Muscle layer of duodenum (tissue), 2 donors: ENCODE data around the gene DMRT1.
A peak's percentile ranks its signal among the peaks of the same experiment; 100 is the strongest.

Source experiments
- H3K27ac ChIP-seq: one replicate; pipeline ENCODE4 v1.7.0; 2013; ENCODE audit warnings: mild to moderate bottlenecking, low read length
- H3K27me3 ChIP-seq: one replicate; pipeline ENCODE4 v1.7.0; 2013; ENCODE audit warnings: low read depth, mild to moderate bottlenecking, control low read depth, low read length
- H3K36me3 ChIP-seq, 2 donors: one replicate each; pipeline ENCODE4 v1.7.0; 2013; ENCODE audit warnings: low read length in 2 of 2, control low read depth in 1 of 2, mild to moderate bottlenecking in 1 of 2; ENCODE audit not compliant: insufficient read depth in 2 of 2, control insufficient read depth in 1 of 2
- H3K4me1 ChIP-seq, 2 donors: one replicate each; pipeline ENCODE4 v1.7.0; 2013; ENCODE audit warnings: low read length in 2 of 2, mild to moderate bottlenecking in 2 of 2, control low read depth in 1 of 2, moderate library complexity in 1 of 2; ENCODE audit not compliant: insufficient read depth in 2 of 2, control insufficient read depth in 1 of 2
- H3K4me3 ChIP-seq, 2 donors: one replicate each; pipeline ENCODE4 v1.7.0; 2013; ENCODE audit warnings: low read length in 2 of 2, low read depth in 1 of 2, mild to moderate bottlenecking in 1 of 2
- H3K9me3 ChIP-seq, 2 donors: one replicate each; pipeline ENCODE4 v1.7.0; 2013; ENCODE audit warnings: low read length in 2 of 2, control low read depth in 1 of 2, mild to moderate bottlenecking in 1 of 2; ENCODE audit not compliant: control insufficient read depth in 1 of 2
- donor health status: healthy.

The DMRT1 gene

DNA sequence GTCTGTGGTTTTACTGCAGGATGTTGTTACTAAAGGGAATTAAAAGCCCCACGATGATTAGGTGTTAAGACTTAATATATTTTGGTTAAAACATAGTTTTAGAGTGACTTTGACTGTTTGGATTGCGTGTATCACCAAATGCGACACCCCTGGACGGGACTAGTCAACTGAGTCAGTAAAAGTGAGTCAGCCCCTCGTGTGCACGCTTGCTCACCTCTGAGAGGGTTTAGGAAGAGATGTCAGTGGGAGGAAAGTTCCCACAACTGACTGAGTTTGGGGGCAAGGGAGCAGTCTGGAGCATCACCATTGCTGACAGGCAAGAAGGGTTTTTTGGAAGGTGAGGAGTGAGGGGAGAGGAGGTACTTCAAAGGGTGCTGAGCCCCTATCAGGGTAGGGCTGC lies 120.5 kb downstream of the DMRT1 start:
- Histone ChIP-seq H3K27me3 (peaks cover 23% of the 10 kb centered on the region), H3K4me3 (no peak overlapping the region), H3K36me3 (no peaks in the 10 kb centered on the region), H3K9me3 (no peaks in the 10 kb centered on the region), H3K27ac (no peak overlapping the region), H3K4me1 (no peaks in the 10 kb centered on the region)

GRCh38 chr9:965497-965896 lies 124.0 kb downstream of the DMRT1 start:
- no peak overlapping the region for H3K27ac ChIP-seq
- H3K4me3 ChIP-seq, result no peak overlapping the region
- H3K4me1 ChIP-seq, result peaks cover 0 to 12% of the 10 kb centered on the region in 2 donors
- H3K36me3 ChIP-seq, result no peaks in the 10 kb centered on the region
- peaks cover 56% of the 10 kb centered on the region for H3K27me3 ChIP-seq
- H3K9me3 ChIP-seq, result no peaks in the 10 kb centered on the region

GRCh38 chr9:966870-967269 lies 125.4 kb downstream of the DMRT1 start:
- H3K4me3 ChIP-seq, result no peak overlapping the region
- H3K27me3 ChIP-seq, result peaks cover 69% of the 10 kb centered on the region
- no peaks in the 10 kb centered on the region for H3K36me3 ChIP-seq
- no peaks in the 10 kb centered on the region for H3K9me3 ChIP-seq
- H3K4me1 ChIP-seq, result peaks cover 0 to 24% of the 10 kb centered on the region in 2 donors
- H3K27ac ChIP-seq, result no peak overlapping the region

DNA sequence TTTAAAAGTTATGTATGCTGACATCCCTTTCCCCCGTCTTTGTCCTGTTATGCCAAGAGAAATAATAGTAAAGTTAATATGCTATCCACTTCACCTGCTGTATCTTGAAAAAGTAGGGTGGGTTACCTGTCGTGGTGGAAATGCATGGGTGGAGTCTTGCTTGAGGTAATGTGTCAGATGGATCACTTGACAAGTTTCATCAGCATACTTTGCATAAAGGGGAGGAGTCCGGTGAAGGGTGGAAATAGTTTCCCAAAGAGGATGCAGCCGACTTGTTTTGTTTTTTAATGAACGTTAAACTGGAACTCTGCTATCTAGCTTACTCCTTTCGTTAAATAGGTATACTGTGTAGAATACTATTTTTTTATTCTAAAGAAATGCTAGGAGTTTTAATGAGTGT lies 125.9 kb downstream of the DMRT1 start:
- no peaks in the 10 kb centered on the region for H3K36me3 ChIP-seq
- peaks cover 75% of the 10 kb centered on the region for H3K27me3 ChIP-seq
- no peaks in the 10 kb centered on the region for H3K9me3 ChIP-seq
- H3K4me1 ChIP-seq, result peaks cover 0 to 30% of the 10 kb centered on the region in 2 donors
- no peak overlapping the region for H3K4me3 ChIP-seq
- H3K27ac ChIP-seq, result no peak overlapping the region

- H3K36me3 ChIP-seq, result no peaks in the 10 kb centered on the region
- H3K27ac ChIP-seq, result no peak overlapping the region
- H3K27me3 ChIP-seq, result peaks cover 81% of the 10 kb centered on the region
- peaks cover 0 to 36% of the 10 kb centered on the region in 2 donors for H3K4me1 ChIP-seq
- no peaks in the 10 kb centered on the region for H3K9me3 ChIP-seq
- no peak overlapping the region for H3K4me3 ChIP-seq
Measured at GRCh38 chr9:967903-968641, 126.6 kb downstream of the DMRT1 start.

DNA sequence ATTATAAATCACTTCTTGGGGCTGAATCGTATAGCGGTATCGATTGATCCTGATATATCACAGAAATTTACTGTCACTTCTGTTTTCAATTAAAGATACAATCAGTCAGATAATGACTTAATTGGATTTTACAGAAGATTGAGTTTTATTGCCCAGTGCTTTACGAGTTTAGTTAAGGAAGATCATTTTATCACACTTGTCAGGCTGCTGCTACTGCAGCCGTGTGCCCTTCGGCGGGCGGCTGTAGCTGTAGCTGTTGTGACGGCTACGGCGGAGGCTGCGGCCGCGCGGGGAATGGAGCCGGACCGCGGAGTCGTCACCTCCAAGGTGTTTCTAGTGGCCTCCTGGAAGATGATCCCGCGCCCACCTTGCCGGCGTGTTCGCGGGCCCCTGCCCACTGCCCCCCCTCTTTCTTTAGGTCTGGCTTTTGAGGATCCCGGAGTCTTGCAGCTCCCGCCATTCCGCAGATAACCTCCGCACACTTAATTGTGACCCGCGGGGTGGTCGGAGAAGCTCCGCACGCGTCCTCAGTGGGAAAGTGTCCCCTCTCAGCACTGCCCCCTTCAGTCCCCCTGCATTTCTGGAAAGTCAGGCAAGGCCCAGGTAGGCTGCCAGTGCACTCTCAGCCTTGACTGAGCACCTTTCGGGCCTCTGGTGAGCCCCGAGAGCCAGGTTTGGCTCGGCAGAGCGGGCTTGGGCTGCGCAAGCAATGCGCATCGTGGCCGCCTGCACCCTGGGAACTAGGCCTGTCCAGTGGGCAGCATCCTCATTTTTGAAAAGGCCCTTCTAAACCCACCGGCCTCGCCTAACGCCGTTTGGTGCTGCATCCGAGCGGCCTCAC lies 128.0 kb downstream of the DMRT1 start:
- no peaks in the 10 kb centered on the region for H3K36me3 ChIP-seq
- H3K9me3 ChIP-seq, result no peaks in the 10 kb centered on the region
- H3K27ac ChIP-seq, result no peak overlapping the region
- peaks cover 0 to 40% of the 10 kb centered on the region in 2 donors for H3K4me1 ChIP-seq
- H3K27me3 ChIP-seq, result peaks cover 94% of the 10 kb centered on the region
- no peak overlapping the region for H3K4me3 ChIP-seq

DNA sequence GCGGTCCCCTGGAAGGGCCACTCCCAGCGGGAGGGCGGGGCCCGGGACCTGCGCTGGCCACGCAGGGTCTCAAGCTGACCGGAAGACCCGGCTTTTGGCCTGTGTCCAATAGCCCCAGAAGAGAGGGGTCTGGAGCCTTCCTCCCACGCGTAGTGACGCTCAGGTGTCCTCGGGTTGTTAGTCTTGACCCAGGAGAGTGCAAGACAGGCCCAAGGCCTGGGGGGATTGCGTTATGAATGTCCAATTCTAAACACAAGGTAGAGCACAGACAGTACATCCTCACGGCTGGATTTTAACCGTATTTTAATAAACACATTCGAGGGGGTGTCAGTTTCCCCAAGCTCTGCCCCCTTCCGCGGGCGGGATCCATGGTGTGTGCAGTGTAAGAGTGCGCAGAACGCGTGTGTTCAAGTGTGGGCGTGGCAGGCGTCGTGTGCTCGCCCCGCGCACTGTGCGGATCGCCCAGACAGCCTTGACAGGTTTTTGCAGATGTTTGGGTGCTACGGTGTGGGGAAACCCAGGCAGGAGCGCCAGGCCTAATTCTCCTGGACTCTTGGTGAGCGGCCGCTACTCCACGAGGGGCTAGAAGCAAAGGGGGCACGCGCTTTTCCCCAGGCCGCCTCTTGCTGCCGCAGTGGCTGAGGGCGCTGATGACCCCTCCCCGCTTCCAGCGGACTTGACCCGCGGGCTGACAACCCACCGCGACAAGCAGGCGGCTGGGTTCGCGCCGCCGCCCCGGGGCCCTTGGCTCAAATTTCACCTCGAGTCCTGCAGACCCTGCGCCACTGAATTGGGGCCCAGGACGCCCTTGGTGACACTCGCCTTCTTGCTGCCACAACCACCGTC lies 128.9 kb downstream of the DMRT1 start:
- H3K36me3 ChIP-seq, result no peaks in the 10 kb centered on the region
- peaks cover 96% of the 10 kb centered on the region for H3K27me3 ChIP-seq
- no peak overlapping the region for H3K27ac ChIP-seq
- peaks cover 0 to 40% of the 10 kb centered on the region in 2 donors for H3K4me1 ChIP-seq
- H3K4me3 ChIP-seq, result no peak overlapping the region
- H3K9me3 ChIP-seq, result no peaks in the 10 kb centered on the region

GRCh38 chr9:971901-972500 lies 130.5 kb downstream of the DMRT1 start:
- H3K36me3 ChIP-seq, result no peaks in the 10 kb centered on the region
- H3K27ac ChIP-seq, result no peak overlapping the region
- peaks cover 0 to 50% of the 10 kb centered on the region in 2 donors for H3K4me1 ChIP-seq
- H3K9me3 ChIP-seq, result no peaks in the 10 kb centered on the region
- peak overlapping the region; percentile 30 to 60 for H3K4me3 ChIP-seq
- H3K27me3 ChIP-seq, result peaks cover 91% of the 10 kb centered on the region

- Histone ChIP-seq H3K9me3 (no peaks in the 10 kb centered on the region), H3K36me3 (no peaks in the 10 kb centered on the region), H3K27ac (no peak overlapping the region), H3K4me3 (peak overlapping the region; percentile 30 to 60), H3K27me3 (peaks cover 88% of the 10 kb centered on the region), H3K4me1 (peaks cover 0 to 54% of the 10 kb centered on the region in 2 donors)
Measured at GRCh38 chr9:972501-973294, 131.2 kb downstream of the DMRT1 start.

- peaks cover 89% of the 10 kb centered on the region for H3K27me3 ChIP-seq
- no peaks in the 10 kb centered on the region for H3K36me3 ChIP-seq
- H3K9me3 ChIP-seq, result no peaks in the 10 kb centered on the region
- peaks cover 0 to 54% of the 10 kb centered on the region in 2 donors for H3K4me1 ChIP-seq
- no peak overlapping the region for H3K27ac ChIP-seq
- no peak overlapping the region for H3K4me3 ChIP-seq
Measured at GRCh38 chr9:973295-973834, 131.9 kb downstream of the DMRT1 start.
